Smooth muscle cell (in vitro differentiated cells): Measurements from ENCODE around the gene GABRB1. TPM values are rescaled to one million over a fixed set of nuclear protein-coding genes. Genes with fewer than 3 reads are reported as not detected.
"Not testable (repeated sequence)": the region's sequence is repeated elsewhere in the genome, so short reads cannot be mapped to it uniquely, and the experiment has no call there.

Experiments used
- DNase-seq: peaks from one replicate; lab custom pipeline; 2025; ENCODE audit not compliant: unreplicated experiment; lab: John Stamatoyannopoulos, UW
- H2AFZ ChIP-seq: fragments of 200-600 bp; sonication (generic); 2 replicates; pipeline ENCODE4 v1.6.0; 2016; ENCODE audit warnings: antibody characterized with exemption, low read depth, mild to moderate bottlenecking
- H3F3A ChIP-seq: fragments of 200-600 bp; sonication (generic); 2 replicates; pipeline ENCODE4 v1.6.0; 2017; ENCODE audit warnings: antibody characterized with exemption, low read depth
- H3K27ac ChIP-seq: fragments of 200-600 bp; sonication (generic); 2 replicates; pipeline ENCODE4 v1.5.1; 2016; ENCODE audit warnings: low read depth, mild to moderate bottlenecking
- H3K27me3 ChIP-seq: fragments of 200-600 bp; sonication (generic); 2 replicates; pipeline ENCODE4 v1.6.1; 2016; ENCODE audit warnings: low read depth, mild to moderate bottlenecking
- H3K36me3 ChIP-seq: fragments of 200-600 bp; sonication (generic); 2 replicates; pipeline ENCODE4 v1.5.1; 2016; ENCODE audit warnings: low read depth
- H3K4me1 ChIP-seq: fragments of 200-600 bp; sonication (generic); 2 replicates; pipeline ENCODE4 v1.5.1; 2016; ENCODE audit warnings: low read depth
- H3K4me2 ChIP-seq: fragments of 200-600 bp; sonication (generic); 2 replicates; pipeline ENCODE4 v1.6.0; 2016; ENCODE audit warnings: mild to moderate bottlenecking
- H3K4me3 ChIP-seq: fragments of 200-600 bp; sonication (generic); 2 replicates; pipeline ENCODE4 v1.5.1; 2016; ENCODE audit warnings: mild to moderate bottlenecking
- H3K79me2 ChIP-seq: fragments of 200-600 bp; sonication (generic); 2 replicates; pipeline ENCODE4 v1.6.0; 2016; ENCODE audit warnings: low read depth, mild to moderate bottlenecking
- H3K9ac ChIP-seq: fragments of 200-600 bp; sonication (generic); 2 replicates; pipeline ENCODE4 v1.6.0; 2016; ENCODE audit warnings: low read depth
- H3K9me3 ChIP-seq: fragments of 200-600 bp; sonication (generic); replicated peaks from 2 replicates; pipeline ENCODE4 v1.5.1; 2016; ENCODE audit warnings: low read depth
- H4K20me1 ChIP-seq: fragments of 200-600 bp; sonication (generic); 2 replicates; pipeline ENCODE4 v1.6.0; 2016; ENCODE audit warnings: low read depth
- WGBS: methylation state at CpG from one replicate; pipeline ENCODE4 v1.1.7; 2016; ENCODE audit warnings: low lambda C conversion rate; 5-methylcytosine and 5-hydroxymethylcytosine counted together
- polyA plus RNA-seq: library from polyadenylated mRNA; unstranded; fragments of >200 nt; fragmentation: Nextera tagmentation; extraction: Ambion mirVana; gene quantifications from 2 replicates; pipeline ENCODE4 v1.2.1, GENCODE V29; 2016
- total RNA-seq: library from RNA; depleted of rRNA; stranded (reverse); fragments of >200 nt; gene quantifications from 2 replicates; pipeline ENCODE4 v1.2.3, GENCODE V29; 2014
- TF ChIP-seq, protein P1 (sequence below): fragments of 200-600 bp; sonication (generic); IDR thresholded peaks from 2 replicates; pipeline ENCODE4 v1.5.1; 2017; ENCODE audit warnings: borderline replicate concordance, mild to moderate bottlenecking, antibody characterized with exemption; ENCODE audit not compliant: insufficient read depth, poor library complexity, severe bottlenecking

The GABRB1 gene
- total and polyA plus RNA-seq, 2 experiments from 2014 or later = 0.22 TPM; not detected in 1

DNA sequence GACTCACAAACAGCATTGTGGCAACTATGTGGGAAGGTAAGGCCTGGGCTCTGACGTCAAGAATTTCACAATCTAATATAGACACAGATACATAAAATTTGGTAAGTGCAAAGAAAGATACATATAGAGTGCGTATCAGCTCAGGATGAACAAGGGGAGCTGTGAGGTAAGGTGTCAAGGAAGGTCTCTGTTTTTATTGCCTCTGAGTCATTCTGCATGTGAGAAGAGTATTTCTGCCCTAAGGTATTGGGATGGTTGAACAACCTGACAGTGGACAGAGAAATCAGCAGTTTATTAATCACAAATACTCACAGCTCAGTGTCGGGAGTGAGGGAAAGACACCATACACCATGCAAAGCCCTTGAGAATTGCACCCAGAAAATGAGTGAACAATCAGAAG, 342.3 kb downstream of the GABRB1 start:
- DNase-seq = no peak
- no peaks in the 10 kb centered on the region for H3F3A ChIP-seq
- 88% methylated on average over 3 of the region's 3 CpGs for WGBS
- H3K27me3 ChIP-seq = no peaks in the 10 kb centered on the region
- no peaks in the 10 kb centered on the region for H3K36me3 ChIP-seq
- H4K20me1 ChIP-seq = no peaks in the 10 kb centered on the region
- no peak overlapping the region for H3K27ac ChIP-seq
- TF ChIP-seq, protein P1, sequence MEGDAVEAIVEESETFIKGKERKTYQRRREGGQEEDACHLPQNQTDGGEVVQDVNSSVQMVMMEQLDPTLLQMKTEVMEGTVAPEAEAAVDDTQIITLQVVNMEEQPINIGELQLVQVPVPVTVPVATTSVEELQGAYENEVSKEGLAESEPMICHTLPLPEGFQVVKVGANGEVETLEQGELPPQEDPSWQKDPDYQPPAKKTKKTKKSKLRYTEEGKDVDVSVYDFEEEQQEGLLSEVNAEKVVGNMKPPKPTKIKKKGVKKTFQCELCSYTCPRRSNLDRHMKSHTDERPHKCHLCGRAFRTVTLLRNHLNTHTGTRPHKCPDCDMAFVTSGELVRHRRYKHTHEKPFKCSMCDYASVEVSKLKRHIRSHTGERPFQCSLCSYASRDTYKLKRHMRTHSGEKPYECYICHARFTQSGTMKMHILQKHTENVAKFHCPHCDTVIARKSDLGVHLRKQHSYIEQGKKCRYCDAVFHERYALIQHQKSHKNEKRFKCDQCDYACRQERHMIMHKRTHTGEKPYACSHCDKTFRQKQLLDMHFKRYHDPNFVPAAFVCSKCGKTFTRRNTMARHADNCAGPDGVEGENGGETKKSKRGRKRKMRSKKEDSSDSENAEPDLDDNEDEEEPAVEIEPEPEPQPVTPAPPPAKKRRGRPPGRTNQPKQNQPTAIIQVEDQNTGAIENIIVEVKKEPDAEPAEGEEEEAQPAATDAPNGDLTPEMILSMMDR = no peak
- no peak overlapping the region for H3K4me2 ChIP-seq
- no peak overlapping the region for H2AFZ ChIP-seq
- H3K4me3 ChIP-seq = no peak overlapping the region
- no peaks in the 10 kb centered on the region for H3K79me2 ChIP-seq
- no peak overlapping the region for H3K9ac ChIP-seq
- H3K4me1 ChIP-seq = no peaks in the 10 kb centered on the region
- H3K9me3 ChIP-seq = no peaks in the 10 kb centered on the region

DNA sequence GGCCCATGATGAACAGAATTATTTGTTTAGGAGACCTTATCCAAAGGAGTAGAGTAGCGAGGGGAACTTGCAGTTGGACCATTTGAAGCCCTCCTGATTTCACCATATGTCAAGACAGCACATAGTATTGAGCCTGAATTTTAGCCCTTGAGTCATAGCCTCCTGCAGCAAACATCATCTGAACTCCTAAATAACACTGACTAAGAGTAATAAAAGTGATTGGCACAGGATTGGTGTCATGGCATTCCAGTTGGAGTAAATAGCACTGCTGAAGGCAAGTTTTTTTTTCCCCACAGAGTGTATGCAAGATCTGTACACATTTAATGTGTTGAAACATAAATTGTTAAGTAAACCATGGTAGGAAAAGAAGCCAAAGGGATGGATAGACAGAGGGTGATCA, 343.1 kb downstream of the GABRB1 start:
- H3F3A ChIP-seq = no peaks in the 10 kb centered on the region
- no peak overlapping the region for H3K27ac ChIP-seq
- no peak overlapping the region for H2AFZ ChIP-seq
- H3K9me3 ChIP-seq = no peaks in the 10 kb centered on the region
- WGBS = 80% methylated on average over 1 of the region's 1 CpG
- TF ChIP-seq, protein P1 = no peak
- H3K4me2 ChIP-seq = no peak overlapping the region
- no peak overlapping the region for H3K9ac ChIP-seq
- no peaks in the 10 kb centered on the region for H3K27me3 ChIP-seq
- DNase-seq = no peak
- H3K79me2 ChIP-seq = no peaks in the 10 kb centered on the region
- H3K36me3 ChIP-seq = no peaks in the 10 kb centered on the region
- no peaks in the 10 kb centered on the region for H4K20me1 ChIP-seq
- H3K4me1 ChIP-seq = no peaks in the 10 kb centered on the region
- no peak overlapping the region for H3K4me3 ChIP-seq

DNA sequence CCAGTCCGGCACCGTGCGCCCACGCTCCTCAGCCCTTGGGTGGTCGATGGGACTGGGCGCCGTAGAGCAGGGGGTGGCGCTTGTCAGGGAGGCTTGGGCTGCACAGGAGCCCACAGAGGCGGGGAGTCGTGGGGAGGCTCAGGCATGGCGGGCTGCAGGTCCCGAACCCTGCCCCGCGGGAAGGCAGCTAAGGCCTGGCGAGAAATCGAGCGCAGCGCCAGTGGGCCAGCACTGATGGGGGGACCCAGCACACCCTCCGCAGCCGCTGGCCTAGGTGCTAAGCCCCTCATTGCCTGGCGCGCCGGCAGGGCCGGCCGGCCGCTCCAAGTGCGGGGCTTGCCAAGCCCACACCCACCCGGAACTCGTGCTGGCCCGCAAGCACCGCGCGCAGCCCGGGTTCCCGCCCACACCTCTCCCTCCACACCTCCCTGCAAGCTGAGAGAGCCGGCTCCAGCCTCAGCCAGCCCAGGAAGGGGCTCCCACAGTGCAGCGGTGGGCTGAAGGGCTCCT, 346.7 kb downstream of the GABRB1 start:
- not testable (repeated sequence) for H3K36me3 ChIP-seq, H3K27me3 ChIP-seq, H4K20me1 ChIP-seq, H3K4me2 ChIP-seq, H3K27ac ChIP-seq, H3K9ac ChIP-seq, H3F3A ChIP-seq, H3K79me2 ChIP-seq, H3K4me1 ChIP-seq, H3K4me3 ChIP-seq, H3K9me3 ChIP-seq, DNase-seq, H2AFZ ChIP-seq
- 98% methylated on average over 14 of the region's 37 CpGs for WGBS

DNA sequence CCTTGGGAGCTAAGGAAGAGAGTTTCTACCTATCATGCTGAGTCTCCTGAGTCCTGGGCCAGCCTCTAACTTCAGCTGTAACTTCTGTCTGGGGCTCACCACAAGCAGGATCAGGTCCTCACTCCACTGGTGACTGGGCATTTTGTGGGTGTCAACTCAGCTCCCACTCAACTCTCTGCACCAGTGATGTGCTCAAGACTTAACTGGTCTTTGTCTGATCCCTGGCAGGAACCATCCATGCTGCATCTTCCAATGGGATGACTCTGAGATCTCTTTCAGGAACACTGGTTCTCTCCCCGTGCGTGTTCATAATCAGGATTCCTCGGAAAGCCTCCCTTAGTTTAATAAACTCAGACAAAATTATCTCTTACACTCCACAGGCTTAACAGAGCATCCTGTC, 349.8 kb downstream of the GABRB1 start:
- Histone ChIP-seq H3K4me1 (no peaks in the 10 kb centered on the region), H3K79me2 (no peaks in the 10 kb centered on the region), H3K9ac (no peak overlapping the region), H2AFZ (peak overlapping the region; percentile 54), H3K4me2 (no peak overlapping the region), H3F3A (no peaks in the 10 kb centered on the region), H3K4me3 (no peak overlapping the region), H4K20me1 (no peaks in the 10 kb centered on the region), H3K36me3 (no peaks in the 10 kb centered on the region), H3K9me3 (no peaks in the 10 kb centered on the region), H3K27me3 (no peaks in the 10 kb centered on the region), H3K27ac (no peak overlapping the region)
- TF ChIP-seq, protein P1 = no peak
- WGBS = 57% methylated on average over 3 of the region's 3 CpGs
- no peak for DNase-seq
